Occipital lobe (tissue), 2 donors: ENCODE measurements around the gene STON2. TPM values are rescaled to one million over a fixed set of nuclear protein-coding genes. Genes with fewer than 3 reads are reported as not detected.

ENCODE experiments used
- DNase-seq: peaks from one replicate; lab custom pipeline; 2025; lab: John Stamatoyannopoulos, UW
- total RNA-seq: library from RNA; depleted of rRNA; stranded (reverse); fragments of >200 nt; gene quantifications from one replicate; pipeline ENCODE4 v1.2.3, GENCODE V29; 2014

Gene STON2
- total RNA-seq, 1 donor from 2014 or later, result 38.8 TPM

GRCh38 chr14:81337073-81337472, 63.1 kb downstream of the STON2 start:
- no peak for DNase-seq

- no peak for DNase-seq
Measured at GRCh38 chr14:81336009-81336408, 64.1 kb downstream of the STON2 start.

GRCh38 chr14:81332725-81333124, 67.4 kb downstream of the STON2 start:
- DNase-seq, result no peak

- no peak for DNase-seq
Measured at GRCh38 chr14:81331229-81332021, 68.7 kb downstream of the STON2 start.

GRCh38 chr14:81330619-81331122, 69.5 kb downstream of the STON2 start:
- DNase-seq, result no peak

GRCh38 chr14:81329640-81330381, 70.3 kb downstream of the STON2 start:
- DNase-seq, result no peak

GRCh38 chr14:81326451-81326850, 73.7 kb downstream of the STON2 start:
- DNase-seq, result no peak

GRCh38 chr14:81324011-81324410, 76.1 kb downstream of the STON2 start:
- DNase-seq, result no peak

- no peak for DNase-seq
Measured at GRCh38 chr14:81323093-81323492, 77.0 kb downstream of the STON2 start.

- DNase-seq, result no peak
Measured at GRCh38 chr14:81319946-81320345, 80.2 kb downstream of the STON2 start.

GRCh38 chr14:81319314-81319713, 80.8 kb downstream of the STON2 start:
- DNase-seq, result no peak

- no peak for DNase-seq
Measured at GRCh38 chr14:81315341-81315740, 84.8 kb downstream of the STON2 start.

- DNase-seq, result no peak
Measured at GRCh38 chr14:81314443-81315175, 85.5 kb downstream of the STON2 start.

- no peak for DNase-seq
Measured at GRCh38 chr14:81313775-81314429, 86.2 kb downstream of the STON2 start.

GRCh38 chr14:81313200-81313599, 86.9 kb downstream of the STON2 start:
- DNase-seq, result no peak

- no peak for DNase-seq
Measured at GRCh38 chr14:81312289-81312876, 87.7 kb downstream of the STON2 start.

- DNase-seq, result no peak
Measured at GRCh38 chr14:81311778-81312177, 88.3 kb downstream of the STON2 start.

- no peak for DNase-seq
Measured at GRCh38 chr14:81311141-81311540, 89.0 kb downstream of the STON2 start.

GRCh38 chr14:81310606-81311005, 89.5 kb downstream of the STON2 start:
- DNase-seq, result no peak

- DNase-seq, result no peak
Measured at GRCh38 chr14:81309511-81309910, 90.6 kb downstream of the STON2 start.

- DNase-seq, result no peak
Measured at GRCh38 chr14:81305743-81306142, 94.4 kb downstream of the STON2 start.
